ENCODE results near the gene CCDC91. TPM values are rescaled to one million over a fixed set of nuclear protein-coding genes. Genes with fewer than 3 reads are reported as not detected.
A peak's percentile ranks its signal among the peaks of the same experiment; 100 is the strongest.
"Not testable (repeated sequence)": the region's sequence is repeated elsewhere in the genome, so short reads cannot be mapped to it uniquely, and the experiment has no call there.

Gene CCDC91
- polyA plus RNA-seq, 2 of the 4 experiments (the other 2 are of a cell fraction): 26.0 to 48.1 TPM

GRCh38 chr12:28328967-28329366 lies 138.7 kb downstream of the CCDC91 start:
- CTCF ChIA-PET: interaction anchor here (0.8 kb wide), 1 partner anchor 596 kb away, joined by 3 read pairs; no protein-coding TSS in a partner anchor

GRCh38 chr12:28329727-28330126 lies 139.5 kb downstream of the CCDC91 start:
- WGBS (ENCODE audit: missing lambda C conversion rate): 97% methylated on average over 2 of the region's 2 CpGs
- H3K27ac ChIP-seq; POLR2A ChIA-PET; FAIRE-seq; CTCF ChIA-PET; H3K4me3 ChIP-seq; DNase-seq (ENCODE audit: low read depth in 1 of 2, low spot score in 1 of 2); ATAC-seq; H3K4me2 ChIP-seq; H3K9me3 ChIP-seq; H3K4me1 ChIP-seq: not testable (repeated sequence)

More at GRCh38 chr12:28328967-28329366, 138.7 kb downstream of the CCDC91 start:
- DNase-seq (ENCODE audit: low read depth in 1 of 2, low spot score in 1 of 2): no peak
- POLR2A ChIA-PET: no interaction called here
- no peak overlapping the region for H3K4me3 ChIP-seq
- no peaks in the 10 kb centered on the region for H3K4me1 ChIP-seq
- no peak for ATAC-seq
- H3K4me2 ChIP-seq: no peak overlapping the region
- 96% methylated on average over 2 of the region's 2 CpGs for WGBS (ENCODE audit: missing lambda C conversion rate)
- FAIRE-seq: peak; percentile 46
- no peaks in the 10 kb centered on the region for H3K9me3 ChIP-seq
- no peak for TF ChIP-seq BHLHE40 (IDR thresholded peaks at IDR 0.05; ENCODE audit: low read depth, low read length)
- no peak for TF ChIP-seq MAFK (IDR thresholded peaks at IDR 0.05; ENCODE audit: partially characterized antibody)
- TF ChIP-seq ZFP36 (IDR thresholded peaks at IDR 0.05; ENCODE audit: borderline replicate concordance, partially characterized antibody): no peak
- TF ChIP-seq ESRRA (IDR thresholded peaks at IDR 0.05; ENCODE audit: borderline replicate concordance, low read length): no peak
- no peak for TF ChIP-seq TP53 (CRISPR knock-in tag; IDR thresholded peaks at IDR 0.05)
- TF ChIP-seq HES2 (IDR thresholded peaks at IDR 0.05): no peak
- H3K27ac ChIP-seq: no peak overlapping the region

GRCh38 chr12:28330232-28330631 lies 140.0 kb downstream of the CCDC91 start:
- FAIRE-seq; H3K4me3 ChIP-seq; POLR2A ChIA-PET; DNase-seq (ENCODE audit: low read depth in 1 of 2, low spot score in 1 of 2); ATAC-seq; H3K4me2 ChIP-seq; H3K4me1 ChIP-seq; H3K9me3 ChIP-seq; CTCF ChIA-PET; H3K27ac ChIP-seq: not testable (repeated sequence)
- 64% methylated on average over 3 of the region's 3 CpGs for WGBS (ENCODE audit: missing lambda C conversion rate)

GRCh38 chr12:28331130-28331529 lies 140.9 kb downstream of the CCDC91 start:
- 66% methylated on average over 3 of the region's 3 CpGs for WGBS (ENCODE audit: missing lambda C conversion rate)
- TF ChIP-seq ESRRA (IDR thresholded peaks at IDR 0.05; ENCODE audit: borderline replicate concordance, low read length) (no peak), MAFK (IDR thresholded peaks at IDR 0.05; ENCODE audit: partially characterized antibody) (no peak), KDM5A (IDR thresholded peaks at IDR 0.05) (no peak), POLR2AphosphoS2 (conservative IDR thresholded peaks at IDR 0.05; ENCODE audit: low read length) (no peak), EHMT2 (IDR thresholded peaks at IDR 0.05; ENCODE audit: low read depth) (no peak), SREBF2 (IDR thresholded peaks at IDR 0.05) (no peak), FOSB (CRISPR knock-in tag; IDR thresholded peaks at IDR 0.05) (no peak), JUNB (IDR thresholded peaks at IDR 0.05) (no peak), PHF8 (IDR thresholded peaks at IDR 0.05; ENCODE audit: borderline replicate concordance, low read depth) (no peak), RFX5 (IDR thresholded peaks at IDR 0.05) (no peak), ELK1 (IDR thresholded peaks at IDR 0.05; ENCODE audit: low read depth, low read length) (no peak), NFE2L2 (conservative IDR thresholded peaks at IDR 0.05; ENCODE audit: low read length) (no peak), USF2 (IDR thresholded peaks at IDR 0.05) (no peak), BCL3 (IDR thresholded peaks at IDR 0.05) (no peak), HOXB13 (CRISPR knock-in tag; IDR thresholded peaks at IDR 0.05; ENCODE audit: low read depth) (no peak), GATA3 (IDR thresholded peaks at IDR 0.05; ENCODE audit: borderline replicate concordance) (no peak), HES2 (IDR thresholded peaks at IDR 0.05) (no peak), HMGXB4 (CRISPR knock-in tag; IDR thresholded peaks at IDR 0.05; ENCODE audit: borderline replicate concordance) (no peak), RCOR1 (IDR thresholded peaks at IDR 0.05; ENCODE audit: low read depth, low read length) (no peak)
- no peak for FAIRE-seq

More at GRCh38 chr12:28331130-28331529, 140.9 kb downstream of the CCDC91 start:
- DNase-seq (ENCODE audit: low read depth in 1 of 2, low spot score in 1 of 2) (no peak), ATAC-seq (no peak)
- Histone ChIP-seq H3K4me3 (no peak overlapping the region), H3K9me3 (no peaks in the 10 kb centered on the region), H3K4me2 (no peak overlapping the region), H3K4me1 (no peaks in the 10 kb centered on the region), H3K27ac (no peak overlapping the region)
- ChIA-PET POLR2A (no interaction called here), CTCF (no interaction called here)

Data from A549 (cell line).